ENCODE data around the gene TMEM272. TPM values are rescaled to one million over a fixed set of nuclear protein-coding genes. Genes with fewer than 3 reads are reported as not detected.

TMEM272 gene
- total RNA-seq, 4 donors from 2014 or later = not detected

DNA sequence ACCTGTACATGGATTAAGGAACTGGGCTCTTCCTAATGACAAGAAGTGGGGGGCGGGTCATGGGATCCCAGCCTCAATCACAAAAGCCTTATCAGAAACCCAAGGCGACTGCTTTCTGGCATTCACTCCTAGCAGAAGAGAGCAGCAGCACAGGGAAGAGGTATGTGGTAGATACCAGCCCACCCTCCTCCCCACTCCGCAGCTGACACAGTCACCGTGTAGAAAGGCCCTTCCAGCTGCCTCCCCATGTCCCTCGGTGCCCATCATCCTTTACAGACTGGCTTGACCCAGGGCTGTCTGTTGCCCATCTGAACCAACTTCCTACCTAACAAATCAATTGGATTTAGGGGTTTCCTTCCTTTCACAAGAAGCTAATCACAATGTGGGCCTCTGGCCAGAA, 37.9 kb downstream of the TMEM272 start:
- TF ChIP-seq EP300 (IDR thresholded peaks at IDR 0.05) = no peak
- TF ChIP-seq POLR2AphosphoS5 (IDR thresholded peaks at IDR 0.05) = no peak
- no peak for TF ChIP-seq POLR2A (IDR thresholded peaks at IDR 0.05; ENCODE audit: low read depth)
- TF ChIP-seq, protein P1, sequence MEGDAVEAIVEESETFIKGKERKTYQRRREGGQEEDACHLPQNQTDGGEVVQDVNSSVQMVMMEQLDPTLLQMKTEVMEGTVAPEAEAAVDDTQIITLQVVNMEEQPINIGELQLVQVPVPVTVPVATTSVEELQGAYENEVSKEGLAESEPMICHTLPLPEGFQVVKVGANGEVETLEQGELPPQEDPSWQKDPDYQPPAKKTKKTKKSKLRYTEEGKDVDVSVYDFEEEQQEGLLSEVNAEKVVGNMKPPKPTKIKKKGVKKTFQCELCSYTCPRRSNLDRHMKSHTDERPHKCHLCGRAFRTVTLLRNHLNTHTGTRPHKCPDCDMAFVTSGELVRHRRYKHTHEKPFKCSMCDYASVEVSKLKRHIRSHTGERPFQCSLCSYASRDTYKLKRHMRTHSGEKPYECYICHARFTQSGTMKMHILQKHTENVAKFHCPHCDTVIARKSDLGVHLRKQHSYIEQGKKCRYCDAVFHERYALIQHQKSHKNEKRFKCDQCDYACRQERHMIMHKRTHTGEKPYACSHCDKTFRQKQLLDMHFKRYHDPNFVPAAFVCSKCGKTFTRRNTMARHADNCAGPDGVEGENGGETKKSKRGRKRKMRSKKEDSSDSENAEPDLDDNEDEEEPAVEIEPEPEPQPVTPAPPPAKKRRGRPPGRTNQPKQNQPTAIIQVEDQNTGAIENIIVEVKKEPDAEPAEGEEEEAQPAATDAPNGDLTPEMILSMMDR (IDR thresholded peaks at IDR 0.05) = no peak
- 84% methylated on average over 5 of the region's 5 CpGs for WGBS
- H3K27me3 ChIP-seq = no peaks in the 10 kb centered on the region
- no peaks in the 10 kb centered on the region for H3K9me3 ChIP-seq
- H3K27ac ChIP-seq (replicated peaks in 1 of 4) = no peak overlapping the region
- intact Hi-C loops (cut with DNase I) = no loop called here
- H3K4me3 ChIP-seq = no peak overlapping the region
- no peak for DNase-seq (ENCODE audit: extremely low spot score)
- H3K36me3 ChIP-seq = no peaks in the 10 kb centered on the region
- H3K4me1 ChIP-seq = peaks cover 13 to 38% (median 32%) of the 10 kb centered on the region in 4 donors

DNA sequence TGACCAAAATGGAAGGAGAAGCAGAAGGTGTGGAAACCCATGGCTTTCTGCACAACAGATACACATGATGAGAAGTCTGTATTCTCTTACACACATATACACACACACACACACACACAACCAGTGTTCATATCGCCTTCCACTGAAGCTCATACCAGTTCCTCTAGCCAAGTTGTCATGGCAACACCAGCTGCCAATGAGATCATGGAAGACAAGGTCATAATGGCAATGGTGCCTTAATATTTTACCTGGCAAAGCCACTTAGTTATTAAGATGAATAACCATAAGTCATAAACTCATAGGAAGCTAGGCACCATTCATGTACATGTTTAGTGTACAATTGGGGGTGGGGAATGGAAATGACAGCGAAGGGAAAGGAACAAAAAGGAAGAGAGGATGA, 38.4 kb downstream of the TMEM272 start:
- Histone ChIP-seq H3K9me3 (no peaks in the 10 kb centered on the region), H3K27me3 (no peaks in the 10 kb centered on the region), H3K4me1 (peaks cover 18 to 42% (median 37%) of the 10 kb centered on the region in 4 donors), H3K36me3 (no peaks in the 10 kb centered on the region), H3K27ac (replicated peaks in 1 of 4) (no peak overlapping the region), H3K4me3 (no peak overlapping the region)
- TF ChIP-seq POLR2AphosphoS5 (IDR thresholded peaks at IDR 0.05) = no peak
- DNase-seq (ENCODE audit: extremely low spot score) = no peak
- intact Hi-C loops (cut with DNase I) = no loop called here
- WGBS = 59% methylated on average over 2 of the region's 2 CpGs

DNA sequence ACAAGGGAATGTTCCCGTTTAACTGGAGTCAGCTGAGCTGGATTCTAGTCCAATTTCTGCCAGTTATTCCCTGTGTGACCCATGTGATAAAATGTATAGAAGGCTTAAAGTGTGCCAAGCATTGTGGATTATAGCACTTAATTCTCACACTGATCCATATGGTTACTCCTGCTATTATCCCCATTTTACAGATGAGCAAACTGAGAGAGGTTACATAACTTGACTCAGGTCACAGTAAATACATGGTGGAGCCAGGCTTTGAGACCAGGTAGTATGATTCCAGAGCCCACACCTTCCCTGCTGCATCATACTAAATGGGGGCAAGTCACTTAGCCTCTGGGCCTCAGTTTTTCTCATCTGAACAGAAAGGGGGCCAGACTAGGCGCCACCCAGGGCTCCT, 39.1 kb downstream of the TMEM272 start:
- peak overlapping the region in 2 of 4 donors; percentile 100 for H3K27ac ChIP-seq (replicated peaks in 1 of 4)
- peaks cover 24 to 49% (median 43%) of the 10 kb centered on the region in 4 donors for H3K4me1 ChIP-seq
- intact Hi-C loops (cut with DNase I) = no loop called here
- no peak for DNase-seq (ENCODE audit: extremely low spot score)
- no peak overlapping the region for H3K4me3 ChIP-seq
- TF ChIP-seq POLR2AphosphoS5 (IDR thresholded peaks at IDR 0.05) = no peak
- no peak for TF ChIP-seq POLR2A (IDR thresholded peaks at IDR 0.05; ENCODE audit: low read depth)
- TF ChIP-seq, protein P1 (IDR thresholded peaks at IDR 0.05) = no peak
- TF ChIP-seq EP300 (IDR thresholded peaks at IDR 0.05) = no peak
- no peaks in the 10 kb centered on the region for H3K9me3 ChIP-seq
- no peaks in the 10 kb centered on the region for H3K36me3 ChIP-seq
- WGBS = 100% methylated on average over 2 of the region's 2 CpGs
- no peaks in the 10 kb centered on the region for H3K27me3 ChIP-seq

DNA sequence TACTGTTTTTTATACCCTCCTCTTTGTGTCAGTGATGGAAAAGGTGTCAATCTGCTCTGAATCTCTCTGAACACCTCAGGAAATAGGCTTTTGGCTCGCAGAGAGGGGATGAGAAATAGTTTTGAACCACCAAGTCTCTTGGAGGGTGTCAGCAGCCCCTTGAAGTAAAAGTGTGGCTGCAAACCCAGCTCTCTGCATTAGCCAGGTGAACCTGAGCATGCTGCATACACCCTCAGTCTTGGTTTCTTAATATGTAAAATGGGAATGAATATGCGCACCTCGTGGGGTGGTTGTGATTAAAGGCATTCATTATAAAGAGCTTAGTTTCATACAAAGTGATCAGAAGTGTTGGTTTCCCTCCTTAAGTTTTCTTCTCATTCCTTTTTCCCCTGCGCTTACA, 39.7 kb downstream of the TMEM272 start:
- no peaks in the 10 kb centered on the region for H3K9me3 ChIP-seq
- 82% methylated on average over 4 of the region's 4 CpGs for WGBS
- no peak for DNase-seq (ENCODE audit: extremely low spot score)
- TF ChIP-seq EP300 (IDR thresholded peaks at IDR 0.05) = no peak
- no peak for TF ChIP-seq POLR2AphosphoS5 (IDR thresholded peaks at IDR 0.05)
- TF ChIP-seq, protein P1 (IDR thresholded peaks at IDR 0.05) = no peak
- no peak for TF ChIP-seq POLR2A (IDR thresholded peaks at IDR 0.05; ENCODE audit: low read depth)
- H3K27ac ChIP-seq (replicated peaks in 1 of 4) = peak overlapping the region; percentile 98 to 100 (median 100)
- H3K4me1 ChIP-seq = peaks cover 30 to 55% (median 49%) of the 10 kb centered on the region in 4 donors
- intact Hi-C loops (cut with DNase I) = no loop called here
- no peaks in the 10 kb centered on the region for H3K27me3 ChIP-seq
- peak overlapping the region in 3 of 4 donors; percentile 75 to 86 (median 80) for H3K4me3 ChIP-seq
- H3K36me3 ChIP-seq = no peaks in the 10 kb centered on the region

DNA sequence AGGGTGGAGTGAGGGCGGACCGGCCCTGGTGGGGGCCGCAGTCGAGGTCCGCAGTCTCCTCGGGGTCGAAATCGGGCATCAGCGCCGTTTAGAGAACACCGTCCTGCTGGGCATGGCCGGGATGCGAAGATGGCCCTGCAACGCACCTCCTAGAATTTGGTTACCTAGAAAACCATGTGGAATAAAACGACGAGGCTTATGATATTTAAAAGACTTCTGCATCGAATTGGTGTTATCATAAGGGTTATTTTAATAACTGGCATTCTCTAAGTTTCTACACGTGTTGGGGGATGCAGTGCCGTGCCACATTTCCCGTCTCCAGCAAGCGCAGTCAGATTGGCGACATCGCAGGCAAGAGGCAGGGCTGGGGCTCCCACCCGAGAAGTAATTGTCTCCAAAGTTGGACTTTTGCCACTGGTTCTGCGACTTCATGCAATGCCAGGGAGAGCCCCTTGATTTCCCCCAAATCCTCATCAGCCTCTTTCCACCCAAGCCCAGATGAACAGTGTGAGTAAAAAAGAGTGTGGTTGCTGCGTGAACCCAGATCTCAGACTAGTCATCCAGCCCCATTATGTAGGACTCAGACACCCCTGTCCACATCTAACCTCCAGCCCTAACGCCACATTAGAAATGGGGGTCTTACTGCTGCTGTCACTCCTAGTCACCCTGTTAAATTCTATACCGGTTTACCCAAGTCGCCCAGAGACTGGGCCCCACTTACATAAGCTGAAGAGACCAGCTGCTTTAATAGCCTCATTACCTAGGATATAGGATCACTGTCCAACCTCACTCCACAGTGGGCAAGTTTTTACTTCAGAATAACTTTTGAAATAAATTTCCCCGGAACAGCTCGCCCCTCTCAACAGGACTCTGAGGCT, 40.4 kb downstream of the TMEM272 start:
- WGBS = 22% methylated on average over 29 of the region's 31 CpGs
- Histone ChIP-seq H3K9me3 (no peaks in the 10 kb centered on the region), H3K27ac (replicated peaks in 1 of 4) (peak overlapping the region; percentile 98 to 100 (median 100)), H3K4me3 (peak overlapping the region; percentile 75 to 88 (median 83)), H3K36me3 (no peaks in the 10 kb centered on the region), H3K4me1 (peaks cover 30 to 59% (median 54%) of the 10 kb centered on the region in 4 donors), H3K27me3 (no peaks in the 10 kb centered on the region)
- TF ChIP-seq POLR2A (IDR thresholded peaks at IDR 0.05; ENCODE audit: low read depth) (no peak), EP300 (IDR thresholded peaks at IDR 0.05) (no peak), POLR2AphosphoS5 (IDR thresholded peaks at IDR 0.05) (no peak)
- TF ChIP-seq, protein P1 (IDR thresholded peaks at IDR 0.05) = no peak
- intact Hi-C loops (cut with DNase I) = loop anchor here (5.0 kb wide), 2 partner anchors 352 to 582 kb away; partner anchors contain the start of genes FAM124A and INTS6
- DNase-seq (ENCODE audit: extremely low spot score) = no peak

All from esophagus muscularis mucosa (tissue), 4 donors.